WTC11 (cell line): ENCODE data around the gene CBFA2T2. TPM values are rescaled to one million over a fixed set of nuclear protein-coding genes. Genes with fewer than 3 reads are reported as not detected.

ENCODE experiments used
- ELF4 ChIP-seq: sonication (generic); formaldehyde crosslinking; IDR thresholded peaks from 2 replicates; pipeline ENCODE4 v1.8.1; 2022; ENCODE audit warnings: low read depth, mild to moderate bottlenecking, moderate library complexity, missing genetic modification reagents
- ESRRA ChIP-seq: sonication (generic); formaldehyde crosslinking; IDR thresholded peaks from 2 replicates; pipeline ENCODE4 v1.8.1; 2022; ENCODE audit warnings: mild to moderate bottlenecking, missing genetic modification reagents, borderline replicate concordance
- ETV6 ChIP-seq: sonication (generic); formaldehyde crosslinking; IDR thresholded peaks from 2 replicates; pipeline ENCODE4 v1.8.1; 2022; ENCODE audit warnings: mild to moderate bottlenecking, missing genetic modification reagents
- FOXP1 ChIP-seq: sonication (generic); formaldehyde crosslinking; IDR thresholded peaks from 2 replicates; pipeline ENCODE4 v1.8.0; 2022; ENCODE audit warnings: missing genetic modification reagents, mild to moderate bottlenecking, moderate library complexity, borderline replicate concordance
- HMGA2 ChIP-seq: fragments of 250-450 bp; sonication (Bioruptor Pico); IDR thresholded peaks from 2 replicates; pipeline ENCODE4 v1.4.0; 2021; ENCODE audit warnings: mild to moderate bottlenecking, moderate library complexity
- HMGXB4 ChIP-seq: sonication (generic); formaldehyde crosslinking; IDR thresholded peaks from 2 replicates; pipeline ENCODE4 v1.8.1; 2023; ENCODE audit warnings: mild to moderate bottlenecking, moderate library complexity, missing genetic modification reagents
- MAX ChIP-seq: sonication (generic); formaldehyde crosslinking; IDR thresholded peaks from 2 replicates; pipeline ENCODE4 v1.8.0; 2022; ENCODE audit warnings: mild to moderate bottlenecking, missing genetic modification reagents
- NR1H2 ChIP-seq: sonication (generic); formaldehyde crosslinking; IDR thresholded peaks from 2 replicates; pipeline ENCODE4 v1.9.0; 2021; ENCODE audit warnings: mild to moderate bottlenecking, moderate library complexity, missing genetic modification reagents
- PRRX2 ChIP-seq: fragments of 250-450 bp; sonication (Bioruptor Pico); IDR thresholded peaks from 2 replicates; pipeline ENCODE4 v1.8.0; 2021; ENCODE audit warnings: mild to moderate bottlenecking
- SMAD4 ChIP-seq: sonication (generic); formaldehyde crosslinking; IDR thresholded peaks from 2 replicates; pipeline ENCODE4 v1.8.0; 2022; ENCODE audit warnings: mild to moderate bottlenecking, missing genetic modification reagents
- TCF7 ChIP-seq: sonication (generic); formaldehyde crosslinking; IDR thresholded peaks from 2 replicates; pipeline ENCODE4 v1.8.0; 2022; ENCODE audit warnings: mild to moderate bottlenecking, low read depth, missing genetic modification reagents, moderate library complexity
- TEAD4 ChIP-seq: sonication (generic); formaldehyde crosslinking; IDR thresholded peaks from 2 replicates; pipeline ENCODE4 v1.8.0; 2022; ENCODE audit warnings: mild to moderate bottlenecking, missing genetic modification reagents
- TP53 ChIP-seq: sonication (generic); formaldehyde crosslinking; IDR thresholded peaks from 2 replicates; pipeline ENCODE4 v1.8.1; 2023; ENCODE audit warnings: mild to moderate bottlenecking, missing genetic modification reagents
- ZNF219 ChIP-seq: sonication (generic); formaldehyde crosslinking; IDR thresholded peaks from 2 replicates; pipeline ENCODE4 v1.8.0; 2023; ENCODE audit warnings: missing genetic modification reagents, mild to moderate bottlenecking, borderline replicate concordance
- ZNF232 ChIP-seq: sonication (generic); formaldehyde crosslinking; IDR thresholded peaks from 2 replicates; pipeline ENCODE4 v1.8.0; 2022; ENCODE audit warnings: mild to moderate bottlenecking, missing genetic modification reagents
- ZNF416 ChIP-seq: fragments of 250-450 bp; sonication (Bioruptor Pico); IDR thresholded peaks from 2 replicates; pipeline ENCODE4 v1.9.0; 2021; ENCODE audit warnings: mild to moderate bottlenecking, inconsistent platforms
- ZNF423 ChIP-seq: fragments of 250-450 bp; sonication (Bioruptor Pico); IDR thresholded peaks from 2 replicates; pipeline ENCODE4 v2.1.2; 2022; ENCODE audit warnings: mild to moderate bottlenecking, moderate library complexity
- total RNA-seq: library from RNA; stranded (reverse); gene quantifications from 3 replicates; pipeline ENCODE4 v1.2.3, GENCODE V29; 2021
- TF ChIP-seq, protein P1 (sequence below): sonication (generic); formaldehyde crosslinking; IDR thresholded peaks from 2 replicates; pipeline ENCODE4 v1.8.0; 2023; ENCODE audit warnings: missing genetic modification reagents, mild to moderate bottlenecking, borderline replicate concordance
- TF ChIP-seq, protein P2 (sequence below): fragments of 200-600 bp; IDR thresholded peaks from 2 replicates; pipeline ENCODE4 v1.8.0; 2022; ENCODE audit warnings: antibody characterized with exemption
- TF ChIP-seq, protein P3 (sequence below): sonication (generic); formaldehyde crosslinking; IDR thresholded peaks from 2 replicates; pipeline ENCODE4 v1.8.1; 2023; ENCODE audit warnings: mild to moderate bottlenecking, missing genetic modification reagents, moderate library complexity
- TF ChIP-seq, protein P4 (sequence below): sonication (generic); formaldehyde crosslinking; IDR thresholded peaks from 2 replicates; pipeline ENCODE4 v1.8.0; 2023; ENCODE audit warnings: mild to moderate bottlenecking, missing genetic modification reagents
- TF ChIP-seq, protein P5 (sequence below): fragments of 250-450 bp; sonication (Bioruptor Pico); IDR thresholded peaks from 2 replicates; pipeline ENCODE4 v2.1.2; 2022; ENCODE audit warnings: mild to moderate bottlenecking, moderate library complexity
- TF ChIP-seq, protein P6 (sequence below): sonication (generic); formaldehyde crosslinking; IDR thresholded peaks from 2 replicates; pipeline ENCODE4 v1.8.1; 2022; ENCODE audit warnings: mild to moderate bottlenecking, missing genetic modification reagents, moderate library complexity, borderline replicate concordance

The CBFA2T2 gene
- total RNA-seq, 1 experiment from 2014 or later = 22.1 TPM

DNA sequence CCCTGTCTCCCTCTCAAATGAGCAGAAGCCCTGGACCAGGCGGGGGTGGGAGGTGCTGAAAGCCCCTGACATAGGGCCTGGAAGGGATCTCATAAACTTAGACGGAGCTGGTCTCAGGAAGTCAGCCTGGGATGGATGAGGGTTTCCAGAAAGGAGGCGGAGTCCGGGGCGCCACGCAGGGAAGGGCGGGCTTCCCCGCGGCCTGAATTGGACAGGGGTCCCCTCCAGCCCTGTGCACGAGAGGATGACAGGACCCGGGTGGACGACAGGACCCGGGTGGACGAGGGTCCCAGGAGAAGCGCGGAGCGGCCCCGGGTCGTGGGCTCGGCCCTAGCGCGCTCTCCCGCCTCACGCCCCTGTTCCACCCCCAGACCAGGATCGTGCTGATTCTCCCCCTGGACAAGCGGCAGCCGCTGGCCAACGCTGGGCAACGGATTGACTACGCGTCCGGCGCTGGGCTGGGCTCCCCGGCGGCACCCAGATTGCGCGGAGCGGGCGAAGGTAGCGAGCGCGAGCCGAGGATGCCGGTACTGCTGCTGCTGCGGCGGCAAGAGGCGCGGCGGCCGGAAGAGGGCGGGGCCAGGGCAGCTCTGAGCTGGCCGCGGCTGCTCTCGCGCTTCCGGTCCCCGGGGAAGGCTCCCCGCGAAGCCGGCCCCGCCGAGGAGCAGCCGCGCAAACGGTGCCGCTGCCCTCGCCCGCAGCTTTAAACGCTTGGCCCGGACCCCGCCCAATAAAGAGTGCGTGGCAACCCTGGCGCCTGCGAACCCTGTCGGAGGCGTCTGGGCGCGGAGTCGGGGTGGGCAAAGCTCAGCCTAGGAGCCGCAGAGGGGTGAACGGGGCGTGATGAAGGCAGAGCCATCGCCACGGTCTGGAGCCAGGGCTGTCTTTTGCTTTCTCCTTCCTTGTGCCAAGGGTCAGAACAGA is 173.5 kb downstream of the CBFA2T2 start (continued):
- TF ChIP-seq, protein P1, sequence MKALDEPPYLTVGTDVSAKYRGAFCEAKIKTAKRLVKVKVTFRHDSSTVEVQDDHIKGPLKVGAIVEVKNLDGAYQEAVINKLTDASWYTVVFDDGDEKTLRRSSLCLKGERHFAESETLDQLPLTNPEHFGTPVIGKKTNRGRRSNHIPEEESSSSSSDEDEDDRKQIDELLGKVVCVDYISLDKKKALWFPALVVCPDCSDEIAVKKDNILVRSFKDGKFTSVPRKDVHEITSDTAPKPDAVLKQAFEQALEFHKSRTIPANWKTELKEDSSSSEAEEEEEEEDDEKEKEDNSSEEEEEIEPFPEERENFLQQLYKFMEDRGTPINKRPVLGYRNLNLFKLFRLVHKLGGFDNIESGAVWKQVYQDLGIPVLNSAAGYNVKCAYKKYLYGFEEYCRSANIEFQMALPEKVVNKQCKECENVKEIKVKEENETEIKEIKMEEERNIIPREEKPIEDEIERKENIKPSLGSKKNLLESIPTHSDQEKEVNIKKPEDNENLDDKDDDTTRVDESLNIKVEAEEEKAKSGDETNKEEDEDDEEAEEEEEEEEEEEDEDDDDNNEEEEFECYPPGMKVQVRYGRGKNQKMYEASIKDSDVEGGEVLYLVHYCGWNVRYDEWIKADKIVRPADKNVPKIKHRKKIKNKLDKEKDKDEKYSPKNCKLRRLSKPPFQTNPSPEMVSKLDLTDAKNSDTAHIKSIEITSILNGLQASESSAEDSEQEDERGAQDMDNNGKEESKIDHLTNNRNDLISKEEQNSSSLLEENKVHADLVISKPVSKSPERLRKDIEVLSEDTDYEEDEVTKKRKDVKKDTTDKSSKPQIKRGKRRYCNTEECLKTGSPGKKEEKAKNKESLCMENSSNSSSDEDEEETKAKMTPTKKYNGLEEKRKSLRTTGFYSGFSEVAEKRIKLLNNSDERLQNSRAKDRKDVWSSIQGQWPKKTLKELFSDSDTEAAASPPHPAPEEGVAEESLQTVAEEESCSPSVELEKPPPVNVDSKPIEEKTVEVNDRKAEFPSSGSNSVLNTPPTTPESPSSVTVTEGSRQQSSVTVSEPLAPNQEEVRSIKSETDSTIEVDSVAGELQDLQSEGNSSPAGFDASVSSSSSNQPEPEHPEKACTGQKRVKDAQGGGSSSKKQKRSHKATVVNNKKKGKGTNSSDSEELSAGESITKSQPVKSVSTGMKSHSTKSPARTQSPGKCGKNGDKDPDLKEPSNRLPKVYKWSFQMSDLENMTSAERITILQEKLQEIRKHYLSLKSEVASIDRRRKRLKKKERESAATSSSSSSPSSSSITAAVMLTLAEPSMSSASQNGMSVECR (CRISPR knock-in tag) = peak; percentile 91
- TF ChIP-seq, protein P2, sequence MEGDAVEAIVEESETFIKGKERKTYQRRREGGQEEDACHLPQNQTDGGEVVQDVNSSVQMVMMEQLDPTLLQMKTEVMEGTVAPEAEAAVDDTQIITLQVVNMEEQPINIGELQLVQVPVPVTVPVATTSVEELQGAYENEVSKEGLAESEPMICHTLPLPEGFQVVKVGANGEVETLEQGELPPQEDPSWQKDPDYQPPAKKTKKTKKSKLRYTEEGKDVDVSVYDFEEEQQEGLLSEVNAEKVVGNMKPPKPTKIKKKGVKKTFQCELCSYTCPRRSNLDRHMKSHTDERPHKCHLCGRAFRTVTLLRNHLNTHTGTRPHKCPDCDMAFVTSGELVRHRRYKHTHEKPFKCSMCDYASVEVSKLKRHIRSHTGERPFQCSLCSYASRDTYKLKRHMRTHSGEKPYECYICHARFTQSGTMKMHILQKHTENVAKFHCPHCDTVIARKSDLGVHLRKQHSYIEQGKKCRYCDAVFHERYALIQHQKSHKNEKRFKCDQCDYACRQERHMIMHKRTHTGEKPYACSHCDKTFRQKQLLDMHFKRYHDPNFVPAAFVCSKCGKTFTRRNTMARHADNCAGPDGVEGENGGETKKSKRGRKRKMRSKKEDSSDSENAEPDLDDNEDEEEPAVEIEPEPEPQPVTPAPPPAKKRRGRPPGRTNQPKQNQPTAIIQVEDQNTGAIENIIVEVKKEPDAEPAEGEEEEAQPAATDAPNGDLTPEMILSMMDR = no peak
- peak; percentile 80; the same call in 1 of the 2 replicates for TF ChIP-seq ELF4 (CRISPR knock-in tag)
- TF ChIP-seq, protein P3, sequence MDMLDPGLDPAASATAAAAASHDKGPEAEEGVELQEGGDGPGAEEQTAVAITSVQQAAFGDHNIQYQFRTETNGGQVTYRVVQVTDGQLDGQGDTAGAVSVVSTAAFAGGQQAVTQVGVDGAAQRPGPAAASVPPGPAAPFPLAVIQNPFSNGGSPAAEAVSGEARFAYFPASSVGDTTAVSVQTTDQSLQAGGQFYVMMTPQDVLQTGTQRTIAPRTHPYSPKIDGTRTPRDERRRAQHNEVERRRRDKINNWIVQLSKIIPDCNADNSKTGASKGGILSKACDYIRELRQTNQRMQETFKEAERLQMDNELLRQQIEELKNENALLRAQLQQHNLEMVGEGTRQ = 0 out of 2 replicates have a peak, but pooled peaks have one; percentile 26
- TF ChIP-seq ZNF423 = no peak
- peak; percentile 91 for TF ChIP-seq TP53 (CRISPR knock-in tag)
- TF ChIP-seq, protein P4, sequence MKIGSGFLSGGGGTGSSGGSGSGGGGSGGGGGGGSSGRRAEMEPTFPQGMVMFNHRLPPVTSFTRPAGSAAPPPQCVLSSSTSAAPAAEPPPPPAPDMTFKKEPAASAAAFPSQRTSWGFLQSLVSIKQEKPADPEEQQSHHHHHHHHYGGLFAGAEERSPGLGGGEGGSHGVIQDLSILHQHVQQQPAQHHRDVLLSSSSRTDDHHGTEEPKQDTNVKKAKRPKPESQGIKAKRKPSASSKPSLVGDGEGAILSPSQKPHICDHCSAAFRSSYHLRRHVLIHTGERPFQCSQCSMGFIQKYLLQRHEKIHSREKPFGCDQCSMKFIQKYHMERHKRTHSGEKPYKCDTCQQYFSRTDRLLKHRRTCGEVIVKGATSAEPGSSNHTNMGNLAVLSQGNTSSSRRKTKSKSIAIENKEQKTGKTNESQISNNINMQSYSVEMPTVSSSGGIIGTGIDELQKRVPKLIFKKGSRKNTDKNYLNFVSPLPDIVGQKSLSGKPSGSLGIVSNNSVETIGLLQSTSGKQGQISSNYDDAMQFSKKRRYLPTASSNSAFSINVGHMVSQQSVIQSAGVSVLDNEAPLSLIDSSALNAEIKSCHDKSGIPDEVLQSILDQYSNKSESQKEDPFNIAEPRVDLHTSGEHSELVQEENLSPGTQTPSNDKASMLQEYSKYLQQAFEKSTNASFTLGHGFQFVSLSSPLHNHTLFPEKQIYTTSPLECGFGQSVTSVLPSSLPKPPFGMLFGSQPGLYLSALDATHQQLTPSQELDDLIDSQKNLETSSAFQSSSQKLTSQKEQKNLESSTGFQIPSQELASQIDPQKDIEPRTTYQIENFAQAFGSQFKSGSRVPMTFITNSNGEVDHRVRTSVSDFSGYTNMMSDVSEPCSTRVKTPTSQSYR (CRISPR knock-in tag) = peak; percentile 4; the same call in 1 of the 2 replicates
- TF ChIP-seq ESRRA = no peak
- no peak for TF ChIP-seq TEAD4 (CRISPR knock-in tag)
- TF ChIP-seq ZNF416 (CRISPR knock-in tag) = no peak
- TF ChIP-seq, protein P5, sequence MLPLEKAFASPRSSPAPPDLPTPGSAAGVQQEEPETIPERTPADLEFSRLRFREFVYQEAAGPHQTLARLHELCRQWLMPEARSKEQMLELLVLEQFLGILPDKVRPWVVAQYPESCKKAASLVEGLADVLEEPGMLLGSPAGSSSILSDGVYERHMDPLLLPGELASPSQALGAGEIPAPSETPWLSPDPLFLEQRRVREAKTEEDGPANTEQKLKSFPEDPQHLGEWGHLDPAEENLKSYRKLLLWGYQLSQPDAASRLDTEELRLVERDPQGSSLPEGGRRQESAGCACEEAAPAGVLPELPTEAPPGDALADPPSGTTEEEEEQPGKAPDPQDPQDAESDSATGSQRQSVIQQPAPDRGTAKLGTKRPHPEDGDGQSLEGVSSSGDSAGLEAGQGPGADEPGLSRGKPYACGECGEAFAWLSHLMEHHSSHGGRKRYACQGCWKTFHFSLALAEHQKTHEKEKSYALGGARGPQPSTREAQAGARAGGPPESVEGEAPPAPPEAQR (CRISPR knock-in tag) = no peak
- no peak for TF ChIP-seq SMAD4
- TF ChIP-seq ETV6 (CRISPR knock-in tag) = peak; percentile 76
- TF ChIP-seq PRRX2 = no peak
- no peak for TF ChIP-seq TCF7 (CRISPR knock-in tag)
- peak; percentile 17; the same call in 1 of the 2 replicates for TF ChIP-seq FOXP1 (CRISPR knock-in tag)
- no peak for TF ChIP-seq NR1H2
- 0 out of 2 replicates have a peak, but pooled peaks have one; percentile 27 for TF ChIP-seq ZNF219
- TF ChIP-seq ZNF232 (CRISPR knock-in tag) = no peak; the same call in 1 of the 2 replicates
- TF ChIP-seq MAX (CRISPR knock-in tag) = peak; percentile 67
- TF ChIP-seq, protein P6, sequence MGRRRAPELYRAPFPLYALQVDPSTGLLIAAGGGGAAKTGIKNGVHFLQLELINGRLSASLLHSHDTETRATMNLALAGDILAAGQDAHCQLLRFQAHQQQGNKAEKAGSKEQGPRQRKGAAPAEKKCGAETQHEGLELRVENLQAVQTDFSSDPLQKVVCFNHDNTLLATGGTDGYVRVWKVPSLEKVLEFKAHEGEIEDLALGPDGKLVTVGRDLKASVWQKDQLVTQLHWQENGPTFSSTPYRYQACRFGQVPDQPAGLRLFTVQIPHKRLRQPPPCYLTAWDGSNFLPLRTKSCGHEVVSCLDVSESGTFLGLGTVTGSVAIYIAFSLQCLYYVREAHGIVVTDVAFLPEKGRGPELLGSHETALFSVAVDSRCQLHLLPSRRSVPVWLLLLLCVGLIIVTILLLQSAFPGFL (CRISPR knock-in tag) = no peak
- TF ChIP-seq HMGA2 (CRISPR knock-in tag) = no peak
- TF ChIP-seq HMGXB4 (CRISPR knock-in tag) = peak; percentile 45; the same call in 1 of the 2 replicates
